ENCODE measurements around the gene CEMIP2.
"Not testable (repeated sequence)": the region's sequence is repeated elsewhere in the genome, so short reads cannot be mapped to it uniquely, and the experiment has no call there.

The CEMIP2 gene

GRCh38 chr9:71768388-71769174 is at the start of gene CEMIP2:
Gene CEMIP2, minus strand, starts transcription at chr9:71768513. Its CDS starts 18,140 bp downstream, at chr9:71750373.
- peak; percentile 84 for DNase-seq

GRCh38 chr9:71816916-71817451 is 48.7 kb upstream of the CEMIP2 start:
- no peak for DNase-seq

- no peak for DNase-seq
Observed at GRCh38 chr9:71814815-71815214, 46.5 kb upstream of the CEMIP2 start.

GRCh38 chr9:71814226-71814625 is 45.9 kb upstream of the CEMIP2 start:
- no peak for DNase-seq

GRCh38 chr9:71812385-71812784 is 44.1 kb upstream of the CEMIP2 start:
- no peak for DNase-seq

GRCh38 chr9:71808068-71808467 is 39.8 kb upstream of the CEMIP2 start:
- no peak for DNase-seq

GRCh38 chr9:71806901-71807307 is 38.6 kb upstream of the CEMIP2 start:
- DNase-seq: peak; percentile 54

GRCh38 chr9:71805096-71805495 is 36.8 kb upstream of the CEMIP2 start:
- DNase-seq: not testable (repeated sequence)

- no peak for DNase-seq
Observed at GRCh38 chr9:71801826-71802225, 33.5 kb upstream of the CEMIP2 start.

- DNase-seq: no peak
Observed at GRCh38 chr9:71797266-71797665, 29.0 kb upstream of the CEMIP2 start.

- DNase-seq: no peak
Observed at GRCh38 chr9:71796100-71796767, 27.9 kb upstream of the CEMIP2 start.

- DNase-seq: no peak
Observed at GRCh38 chr9:71795097-71795813, 26.9 kb upstream of the CEMIP2 start.

GRCh38 chr9:71793386-71794105 is 25.2 kb upstream of the CEMIP2 start:
- no peak for DNase-seq

GRCh38 chr9:71791875-71792274 is 23.6 kb upstream of the CEMIP2 start:
- DNase-seq: no peak

- DNase-seq: no peak
Observed at GRCh38 chr9:71790296-71790695, 22.0 kb upstream of the CEMIP2 start.

- peak; percentile 83 for DNase-seq
Observed at GRCh38 chr9:71783120-71783523, 14.8 kb upstream of the CEMIP2 start.

GRCh38 chr9:71781391-71781790 is 13.1 kb upstream of the CEMIP2 start:
- no peak for DNase-seq

- DNase-seq: no peak
Observed at GRCh38 chr9:71780953-71781352, 12.6 kb upstream of the CEMIP2 start.

GRCh38 chr9:71778085-71778484 is 9.8 kb upstream of the CEMIP2 start:
- no peak for DNase-seq

- DNase-seq: no peak
Observed at GRCh38 chr9:71774920-71775319, 6.6 kb upstream of the CEMIP2 start.

- DNase-seq: no peak
Observed at GRCh38 chr9:71772726-71773125, 4.4 kb upstream of the CEMIP2 start.

GRCh38 chr9:71770170-71770569 is 1.9 kb upstream of the CEMIP2 start:
- no peak for DNase-seq

All from activated T-cell treated with anti-CD3 and anti-CD28 coated beads for 4 hours (primary cell).